ENCODE measurements around the gene CLDND1. TPM values are rescaled to one million over a fixed set of nuclear protein-coding genes. Genes with fewer than 3 reads are reported as not detected.

Gene CLDND1
- total RNA-seq, 2 donors from 2014 or later: 38.1 to 65.6 TPM

GRCh38 chr3:98512576-98512975 is 10.1 kb downstream of the CLDND1 start:
- no peaks in the 10 kb centered on the region for H3K4me1 ChIP-seq
- no peaks in the 10 kb centered on the region for H3K9me3 ChIP-seq
- peaks cover 0 to 10% of the 10 kb centered on the region in 2 donors for H3K36me3 ChIP-seq (replicated peaks in 1 of 2; ENCODE audit: insufficient read depth in 1 of 2, low read depth in 2 of 2)
- 86 to 96% methylated on average over 4 of the region's 4 CpGs for WGBS, 2 donors
- no peak for ATAC-seq
- intact Hi-C loops (cut with DNase I): no loop called here
- no peak overlapping the region for H3K27ac ChIP-seq
- TF ChIP-seq POLR2A (IDR thresholded peaks at IDR 0.05): no peak
- no peak for TF ChIP-seq CTCF (IDR thresholded peaks at IDR 0.05)
- H3K27me3 ChIP-seq: no peaks in the 10 kb centered on the region
- H3K4me3 ChIP-seq: no peak overlapping the region
- DNase-seq: no peak

GRCh38 chr3:98508582-98508981 is 14.1 kb downstream of the CLDND1 start:
- no peaks in the 10 kb centered on the region for H3K27me3 ChIP-seq
- no peaks in the 10 kb centered on the region for H3K4me1 ChIP-seq
- H3K9me3 ChIP-seq: no peaks in the 10 kb centered on the region
- ATAC-seq (no peak), DNase-seq (no peak)
- intact Hi-C loops (cut with DNase I): no loop called here
- 90 to 93% methylated on average over 2 of the region's 2 CpGs for WGBS, 2 donors
- H3K27ac ChIP-seq: no peak overlapping the region
- H3K4me3 ChIP-seq: no peak overlapping the region
- no peaks in the 10 kb centered on the region for H3K36me3 ChIP-seq (replicated peaks in 1 of 2; ENCODE audit: insufficient read depth in 1 of 2, low read depth in 2 of 2)
- TF ChIP-seq CTCF (IDR thresholded peaks at IDR 0.05) (no peak), POLR2A (IDR thresholded peaks at IDR 0.05) (no peak)

- H3K27ac ChIP-seq: no peak overlapping the region
- H3K36me3 ChIP-seq (replicated peaks in 1 of 2; ENCODE audit: insufficient read depth in 1 of 2, low read depth in 2 of 2): no peaks in the 10 kb centered on the region
- no peaks in the 10 kb centered on the region for H3K9me3 ChIP-seq
- no peaks in the 10 kb centered on the region for H3K27me3 ChIP-seq
- no peaks in the 10 kb centered on the region for H3K4me1 ChIP-seq
- ATAC-seq (no peak), DNase-seq (no peak)
- no peak for TF ChIP-seq POLR2A (IDR thresholded peaks at IDR 0.05)
- TF ChIP-seq CTCF (IDR thresholded peaks at IDR 0.05): no peak
- H3K4me3 ChIP-seq: no peak overlapping the region
- intact Hi-C loops (cut with DNase I): no loop called here
- WGBS, 2 donors: 50 to 61% methylated on average over 4 of the region's 4 CpGs
These were observed 18.2 kb downstream of the CLDND1 start for GRCh38 chr3:98504539-98504938.

- ATAC-seq: no peak
- no peak overlapping the region for H3K4me3 ChIP-seq
- WGBS, 2 donors: 76 to 79% methylated on average over 5 of the region's 5 CpGs
These were observed 20.7 kb downstream of the CLDND1 start for GRCh38 chr3:98501863-98502576.

More at GRCh38 chr3:98501863-98502576, 20.7 kb downstream of the CLDND1 start:
- intact Hi-C loops (cut with DNase I): no loop called here
- Histone ChIP-seq H3K27ac (no peak overlapping the region), H3K9me3 (no peaks in the 10 kb centered on the region), H3K36me3 (replicated peaks in 1 of 2; ENCODE audit: insufficient read depth in 1 of 2, low read depth in 2 of 2) (no peaks in the 10 kb centered on the region), H3K4me1 (no peaks in the 10 kb centered on the region), H3K27me3 (no peaks in the 10 kb centered on the region)
- no peak for DNase-seq
- TF ChIP-seq POLR2A (IDR thresholded peaks at IDR 0.05) (no peak), CTCF (IDR thresholded peaks at IDR 0.05) (no peak)
